ENCODE data around the gene PCNX4.

DNA sequence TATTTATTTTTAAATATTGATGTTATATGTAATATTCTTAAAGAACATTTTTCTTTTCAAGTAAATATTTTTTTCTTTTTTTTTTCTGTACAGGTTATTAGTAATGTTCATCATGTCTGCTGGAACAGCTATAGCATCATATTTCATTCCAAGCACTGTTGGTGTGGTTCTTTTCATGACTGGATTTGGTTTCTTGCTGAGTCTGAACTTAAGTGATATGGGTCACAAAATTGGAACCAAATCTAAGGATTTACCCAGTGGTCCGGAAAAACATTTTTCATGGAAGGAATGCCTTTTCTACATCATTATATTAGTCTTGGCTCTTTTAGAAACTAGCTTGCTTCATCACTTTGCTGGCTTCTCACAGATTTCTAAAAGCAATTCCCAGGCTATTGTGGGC, 23.2 kb downstream of the PCNX4 start:
- TF ChIP-seq, protein P1, sequence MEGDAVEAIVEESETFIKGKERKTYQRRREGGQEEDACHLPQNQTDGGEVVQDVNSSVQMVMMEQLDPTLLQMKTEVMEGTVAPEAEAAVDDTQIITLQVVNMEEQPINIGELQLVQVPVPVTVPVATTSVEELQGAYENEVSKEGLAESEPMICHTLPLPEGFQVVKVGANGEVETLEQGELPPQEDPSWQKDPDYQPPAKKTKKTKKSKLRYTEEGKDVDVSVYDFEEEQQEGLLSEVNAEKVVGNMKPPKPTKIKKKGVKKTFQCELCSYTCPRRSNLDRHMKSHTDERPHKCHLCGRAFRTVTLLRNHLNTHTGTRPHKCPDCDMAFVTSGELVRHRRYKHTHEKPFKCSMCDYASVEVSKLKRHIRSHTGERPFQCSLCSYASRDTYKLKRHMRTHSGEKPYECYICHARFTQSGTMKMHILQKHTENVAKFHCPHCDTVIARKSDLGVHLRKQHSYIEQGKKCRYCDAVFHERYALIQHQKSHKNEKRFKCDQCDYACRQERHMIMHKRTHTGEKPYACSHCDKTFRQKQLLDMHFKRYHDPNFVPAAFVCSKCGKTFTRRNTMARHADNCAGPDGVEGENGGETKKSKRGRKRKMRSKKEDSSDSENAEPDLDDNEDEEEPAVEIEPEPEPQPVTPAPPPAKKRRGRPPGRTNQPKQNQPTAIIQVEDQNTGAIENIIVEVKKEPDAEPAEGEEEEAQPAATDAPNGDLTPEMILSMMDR (IDR thresholded peaks at IDR 0.05): no peak
- no peak for TF ChIP-seq EP300 (IDR thresholded peaks at IDR 0.05)

Measured in ovary (tissue), 3 donors.